NCI-H1417 treated with DMSO at 0.1 percent for 48 hours (cell line): ENCODE measurements around the gene RAP1A.
"Not testable (repeated sequence)": the region's sequence is repeated elsewhere in the genome, so short reads cannot be mapped to it uniquely, and the experiment has no call there.

Source experiments
- DNase-seq: peaks from one replicate; lab custom pipeline; 2025; lab: John Stamatoyannopoulos, UW

RAP1A gene

GRCh38 chr1:111665497-111665896 lies 45.9 kb downstream of the RAP1A start:
- no peak for DNase-seq

GRCh38 chr1:111666828-111667227 lies 47.2 kb downstream of the RAP1A start:
- DNase-seq: no peak

- DNase-seq: no peak
These were observed 49.7 kb downstream of the RAP1A start for GRCh38 chr1:111669268-111669667.

GRCh38 chr1:111671852-111672251 lies 52.3 kb downstream of the RAP1A start:
- DNase-seq: no peak

GRCh38 chr1:111672331-111672730 lies 52.7 kb downstream of the RAP1A start:
- DNase-seq: no peak

- no peak for DNase-seq
These were observed 58.0 kb downstream of the RAP1A start for GRCh38 chr1:111677604-111678003.

- DNase-seq: no peak
These were observed 60.0 kb downstream of the RAP1A start for GRCh38 chr1:111679541-111679940.

GRCh38 chr1:111680212-111680800 lies 60.7 kb downstream of the RAP1A start:
- DNase-seq: not testable (repeated sequence)

GRCh38 chr1:111685293-111686153 lies 65.9 kb downstream of the RAP1A start:
- DNase-seq: not testable (repeated sequence)

GRCh38 chr1:111690306-111690617 lies 70.7 kb downstream of the RAP1A start:
- no peak for DNase-seq

- no peak for DNase-seq
These were observed 72.3 kb downstream of the RAP1A start for GRCh38 chr1:111691886-111692285.

GRCh38 chr1:111695801-111696200 lies 76.2 kb downstream of the RAP1A start:
- no peak for DNase-seq

- no peak for DNase-seq
These were observed 76.7 kb downstream of the RAP1A start for GRCh38 chr1:111696330-111696729.

- DNase-seq: no peak
These were observed 79.7 kb downstream of the RAP1A start for GRCh38 chr1:111699268-111699667.

GRCh38 chr1:111702504-111703050 lies 83.0 kb downstream of the RAP1A start:
- no peak for DNase-seq

- no peak for DNase-seq
These were observed 84.7 kb downstream of the RAP1A start for GRCh38 chr1:111704240-111704639.

GRCh38 chr1:111704776-111705175 lies 85.2 kb downstream of the RAP1A start:
- DNase-seq: no peak

GRCh38 chr1:111705841-111706240 lies 86.3 kb downstream of the RAP1A start:
- DNase-seq: no peak

- no peak for DNase-seq
These were observed 87.3 kb downstream of the RAP1A start for GRCh38 chr1:111706921-111707320.

GRCh38 chr1:111707906-111708305 lies 88.3 kb downstream of the RAP1A start:
- DNase-seq: no peak

GRCh38 chr1:111709986-111710385 lies 90.4 kb downstream of the RAP1A start:
- DNase-seq: no peak

GRCh38 chr1:111716333-111716732 lies 96.7 kb downstream of the RAP1A start:
- DNase-seq: no peak

GRCh38 chr1:111717450-111717849 lies 97.9 kb downstream of the RAP1A start:
- DNase-seq: no peak
